HEK293 (cell line): ENCODE measurements around the gene B3GNT9.

ENCODE experiments used
- CTCF ChIA-PET: fragments of 350-600 bp; formaldehyde crosslinking; extraction: SDS; loops from one replicate; lab custom pipeline; 2021; ENCODE audit warnings: antibody characterized with exemption; lab: Yijun Ruan, JAX
- POLR2A ChIA-PET: fragments of 300-600 bp; formaldehyde crosslinking; extraction: SDS; loops from one replicate; lab custom pipeline; 2020; ENCODE audit warnings: antibody characterized with exemption, inconsistent platforms; lab: Yijun Ruan, JAX
- H3K27ac ChIP-seq: fragments of 200-500 bp; sonication (Bioruptor generic); 2 replicates; pipeline ENCODE4 v1.5.1; 2014; ENCODE audit warnings: low read depth, low read length, control low read depth, inconsistent platforms; ENCODE audit errors: extremely low read depth
- H3K36me3 ChIP-seq, 2 experiments: fragments of 200-500 bp in 1 of 2; sonication (Bioruptor generic) in 1 of 2; 1 replicate in 1 of 2; 2 replicates in 1 of 2; pipeline ENCODE4 v1.5.1; 2014 to 2017; ENCODE audit warnings: inconsistent platforms in 2 of 2, low read length in 2 of 2; ENCODE audit not compliant: control insufficient read depth in 2 of 2, insufficient read depth in 1 of 2
- H3K4me1 ChIP-seq: fragments of 200-500 bp; sonication (Bioruptor generic); 2 replicates; pipeline ENCODE4 v1.5.1; 2014; ENCODE audit warnings: mild to moderate bottlenecking, low read length, inconsistent platforms; ENCODE audit not compliant: control insufficient read depth, insufficient read depth
- H3K4me3 ChIP-seq: 2 replicates; pipeline ENCODE4 v1.5.1; 2011; ENCODE audit warnings: low read depth, mild to moderate bottlenecking, control low read depth, low read length, moderate library complexity
- H3K9me3 ChIP-seq: fragments of 200-500 bp; sonication (Bioruptor generic); 2 replicates; pipeline ENCODE4 v1.5.1; 2014; ENCODE audit warnings: low read depth, low read length, inconsistent platforms; ENCODE audit not compliant: control insufficient read depth, insufficient read depth
- MEIS1 ChIP-seq: sonication (generic); formaldehyde crosslinking; IDR thresholded peaks from 2 replicates; pipeline ENCODE4 v1.8.1; 2022; ENCODE audit warnings: missing genetic modification reagents, mild to moderate bottlenecking, borderline replicate concordance
- OSR2 ChIP-seq: fragments of 450-650 bp; formaldehyde crosslinking; IDR thresholded peaks from 2 replicates; pipeline ENCODE4 v1.5.1; 2016; ENCODE audit warnings: missing biosample characterization, missing genetic modification characterization
- ZBTB17 ChIP-seq: fragments of 450-650 bp; formaldehyde crosslinking; IDR thresholded peaks from 2 replicates; pipeline ENCODE4 v1.5.1; 2016; ENCODE audit warnings: missing biosample characterization, missing genetic modification characterization
- ZNF473 ChIP-seq: fragments of 450-650 bp; formaldehyde crosslinking; IDR thresholded peaks from 2 replicates; pipeline ENCODE4 v1.5.1; 2017; ENCODE audit warnings: missing biosample characterization, missing genetic modification characterization
- ZNF48 ChIP-seq: fragments of 450-650 bp; formaldehyde crosslinking; IDR thresholded peaks from 2 replicates; pipeline ENCODE4 v1.5.1; 2016; ENCODE audit warnings: missing biosample characterization, missing genetic modification characterization
- ZNF521 ChIP-seq: fragments of 450-650 bp; formaldehyde crosslinking; IDR thresholded peaks from 2 replicates; pipeline ENCODE4 v1.5.1; 2017; ENCODE audit warnings: missing biosample characterization, mild to moderate bottlenecking, missing genetic modification characterization
- ZNF558 ChIP-seq: fragments of 450-650 bp; formaldehyde crosslinking; IDR thresholded peaks from 2 replicates; pipeline ENCODE4 v1.5.1; 2016; ENCODE audit warnings: missing biosample characterization, missing genetic modification characterization
- ZNF768 ChIP-seq: fragments of 450-650 bp; formaldehyde crosslinking; IDR thresholded peaks from 2 replicates; pipeline ENCODE4 v1.5.1; 2018; ENCODE audit warnings: missing biosample characterization, mild to moderate bottlenecking, missing genetic modification characterization
- TF ChIP-seq, protein P1 (sequence below): sonication (generic); formaldehyde crosslinking; IDR thresholded peaks from 2 replicates; pipeline ENCODE4 v1.8.1; 2022; ENCODE audit warnings: mild to moderate bottlenecking, moderate library complexity, missing genetic modification reagents
- TF ChIP-seq, protein P2 (sequence below): fragments of 450-650 bp; formaldehyde crosslinking; IDR thresholded peaks from 2 replicates; pipeline ENCODE4 v1.5.1; 2017; ENCODE audit warnings: missing biosample characterization, missing genetic modification characterization
- TF ChIP-seq, protein P3 (sequence below): fragments of 450-650 bp; formaldehyde crosslinking; IDR thresholded peaks from 2 replicates; pipeline ENCODE4 v1.5.1; 2016; ENCODE audit warnings: missing biosample characterization, missing genetic modification characterization
- TF ChIP-seq, protein P4 (sequence below): fragments of 450-650 bp; formaldehyde crosslinking; IDR thresholded peaks from 2 replicates; pipeline ENCODE4 v1.5.1; 2016; ENCODE audit warnings: missing biosample characterization, missing genetic modification characterization
- TF ChIP-seq, protein P5 (sequence below): fragments of 450-650 bp; formaldehyde crosslinking; IDR thresholded peaks from 2 replicates; pipeline ENCODE4 v1.5.1; 2016; ENCODE audit warnings: missing biosample characterization, missing genetic modification characterization
- TF ChIP-seq, protein P6 (sequence below): fragments of 450-650 bp; formaldehyde crosslinking; IDR thresholded peaks from 2 replicates; pipeline ENCODE4 v1.5.1; 2017; ENCODE audit warnings: missing biosample characterization, missing genetic modification characterization
- TF ChIP-seq, protein P7 (sequence below): fragments of 450-650 bp; formaldehyde crosslinking; IDR thresholded peaks from 2 replicates; pipeline ENCODE4 v1.5.0; 2017; ENCODE audit warnings: missing biosample characterization, missing genetic modification characterization, borderline replicate concordance

The B3GNT9 gene

DNA sequence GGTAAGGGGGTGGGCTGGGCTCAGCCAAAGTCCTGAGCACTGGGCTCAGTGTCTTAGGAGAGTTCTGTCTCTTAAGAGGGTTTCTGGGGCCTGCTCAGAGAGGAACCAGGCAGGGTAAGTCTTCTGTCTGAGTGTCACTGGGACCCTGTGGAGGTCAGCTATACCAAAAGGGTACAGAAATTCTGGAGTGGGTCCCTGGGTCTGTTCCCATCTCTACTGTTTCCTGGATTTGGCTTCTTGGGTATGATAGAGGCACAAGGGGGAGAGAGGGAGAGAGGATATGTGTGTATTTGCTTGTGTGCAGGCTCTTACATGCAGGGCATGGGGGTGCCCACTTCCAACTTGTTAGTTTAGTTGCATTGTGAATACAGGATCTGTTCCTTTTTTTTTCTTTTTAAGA, 42.7 kb upstream of the B3GNT9 start:
- peaks cover 7% of the 10 kb centered on the region for H3K4me1 ChIP-seq
- no peaks in the 10 kb centered on the region for H3K9me3 ChIP-seq
- CTCF ChIA-PET, result interaction anchor here (1.5 to 1.6 kb wide), 2 partner anchors 53 to 67 kb away, joined by 3 to 6 read pairs; no protein-coding TSS in a partner anchor
- no peak overlapping the region for H3K27ac ChIP-seq
- TF ChIP-seq, protein P1, sequence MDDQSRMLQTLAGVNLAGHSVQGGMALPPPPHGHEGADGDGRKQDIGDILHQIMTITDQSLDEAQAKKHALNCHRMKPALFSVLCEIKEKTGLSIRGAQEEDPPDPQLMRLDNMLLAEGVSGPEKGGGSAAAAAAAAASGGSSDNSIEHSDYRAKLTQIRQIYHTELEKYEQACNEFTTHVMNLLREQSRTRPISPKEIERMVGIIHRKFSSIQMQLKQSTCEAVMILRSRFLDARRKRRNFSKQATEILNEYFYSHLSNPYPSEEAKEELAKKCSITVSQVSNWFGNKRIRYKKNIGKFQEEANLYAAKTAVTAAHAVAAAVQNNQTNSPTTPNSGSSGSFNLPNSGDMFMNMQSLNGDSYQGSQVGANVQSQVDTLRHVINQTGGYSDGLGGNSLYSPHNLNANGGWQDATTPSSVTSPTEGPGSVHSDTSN (CRISPR knock-in tag), result no peak
- TF ChIP-seq MEIS1 (CRISPR knock-in tag), result no peak
- no peak for TF ChIP-seq ZNF48 (tag by site-specific recombination)
- TF ChIP-seq, protein P2, sequence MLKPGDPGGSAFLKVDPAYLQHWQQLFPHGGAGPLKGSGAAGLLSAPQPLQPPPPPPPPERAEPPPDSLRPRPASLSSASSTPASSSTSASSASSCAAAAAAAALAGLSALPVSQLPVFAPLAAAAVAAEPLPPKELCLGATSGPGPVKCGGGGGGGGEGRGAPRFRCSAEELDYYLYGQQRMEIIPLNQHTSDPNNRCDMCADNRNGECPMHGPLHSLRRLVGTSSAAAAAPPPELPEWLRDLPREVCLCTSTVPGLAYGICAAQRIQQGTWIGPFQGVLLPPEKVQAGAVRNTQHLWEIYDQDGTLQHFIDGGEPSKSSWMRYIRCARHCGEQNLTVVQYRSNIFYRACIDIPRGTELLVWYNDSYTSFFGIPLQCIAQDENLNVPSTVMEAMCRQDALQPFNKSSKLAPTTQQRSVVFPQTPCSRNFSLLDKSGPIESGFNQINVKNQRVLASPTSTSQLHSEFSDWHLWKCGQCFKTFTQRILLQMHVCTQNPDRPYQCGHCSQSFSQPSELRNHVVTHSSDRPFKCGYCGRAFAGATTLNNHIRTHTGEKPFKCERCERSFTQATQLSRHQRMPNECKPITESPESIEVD, result no peak
- TF ChIP-seq ZNF473 (tag by site-specific recombination), result no peak
- no peak for TF ChIP-seq ZNF768
- TF ChIP-seq, protein P3, sequence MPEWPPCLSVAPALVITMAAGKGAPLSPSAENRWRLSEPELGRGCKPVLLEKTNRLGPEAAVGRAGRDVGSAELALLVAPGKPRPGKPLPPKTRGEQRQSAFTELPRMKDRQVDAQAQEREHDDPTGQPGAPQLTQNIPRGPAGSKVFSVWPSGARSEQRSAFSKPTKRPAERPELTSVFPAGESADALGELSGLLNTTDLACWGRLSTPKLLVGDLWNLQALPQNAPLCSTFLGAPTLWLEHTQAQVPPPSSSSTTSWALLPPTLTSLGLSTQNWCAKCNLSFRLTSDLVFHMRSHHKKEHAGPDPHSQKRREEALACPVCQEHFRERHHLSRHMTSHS (tag by site-specific recombination), result no peak
- TF ChIP-seq, protein P4, sequence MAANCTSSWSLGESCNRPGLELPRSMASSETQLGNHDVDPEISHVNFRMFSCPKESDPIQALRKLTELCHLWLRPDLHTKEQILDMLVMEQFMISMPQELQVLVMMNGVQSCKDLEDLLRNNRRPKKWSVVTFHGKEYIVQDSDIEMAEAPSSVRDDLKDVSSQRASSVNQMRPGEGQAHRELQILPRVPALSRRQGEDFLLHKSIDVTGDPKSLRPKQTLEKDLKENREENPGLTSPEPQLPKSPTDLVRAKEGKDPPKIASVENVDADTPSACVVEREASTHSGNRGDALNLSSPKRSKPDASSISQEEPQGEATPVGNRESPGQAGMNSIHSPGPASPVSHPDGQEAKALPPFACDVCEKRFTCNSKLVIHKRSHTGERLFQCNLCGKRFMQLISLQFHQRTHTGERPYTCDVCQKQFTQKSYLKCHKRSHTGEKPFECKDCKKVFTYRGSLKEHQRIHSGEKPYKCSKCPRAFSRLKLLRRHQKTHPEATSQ (tag by site-specific recombination), result no peak
- no peak for TF ChIP-seq ZNF558 (tag by site-specific recombination)
- TF ChIP-seq, protein P5, sequence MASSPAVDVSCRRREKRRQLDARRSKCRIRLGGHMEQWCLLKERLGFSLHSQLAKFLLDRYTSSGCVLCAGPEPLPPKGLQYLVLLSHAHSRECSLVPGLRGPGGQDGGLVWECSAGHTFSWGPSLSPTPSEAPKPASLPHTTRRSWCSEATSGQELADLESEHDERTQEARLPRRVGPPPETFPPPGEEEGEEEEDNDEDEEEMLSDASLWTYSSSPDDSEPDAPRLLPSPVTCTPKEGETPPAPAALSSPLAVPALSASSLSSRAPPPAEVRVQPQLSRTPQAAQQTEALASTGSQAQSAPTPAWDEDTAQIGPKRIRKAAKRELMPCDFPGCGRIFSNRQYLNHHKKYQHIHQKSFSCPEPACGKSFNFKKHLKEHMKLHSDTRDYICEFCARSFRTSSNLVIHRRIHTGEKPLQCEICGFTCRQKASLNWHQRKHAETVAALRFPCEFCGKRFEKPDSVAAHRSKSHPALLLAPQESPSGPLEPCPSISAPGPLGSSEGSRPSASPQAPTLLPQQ (tag by site-specific recombination), result no peak
- TF ChIP-seq ZBTB17 (tag by site-specific recombination), result no peak
- no peak for TF ChIP-seq OSR2 (tag by site-specific recombination)
- TF ChIP-seq, protein P6, sequence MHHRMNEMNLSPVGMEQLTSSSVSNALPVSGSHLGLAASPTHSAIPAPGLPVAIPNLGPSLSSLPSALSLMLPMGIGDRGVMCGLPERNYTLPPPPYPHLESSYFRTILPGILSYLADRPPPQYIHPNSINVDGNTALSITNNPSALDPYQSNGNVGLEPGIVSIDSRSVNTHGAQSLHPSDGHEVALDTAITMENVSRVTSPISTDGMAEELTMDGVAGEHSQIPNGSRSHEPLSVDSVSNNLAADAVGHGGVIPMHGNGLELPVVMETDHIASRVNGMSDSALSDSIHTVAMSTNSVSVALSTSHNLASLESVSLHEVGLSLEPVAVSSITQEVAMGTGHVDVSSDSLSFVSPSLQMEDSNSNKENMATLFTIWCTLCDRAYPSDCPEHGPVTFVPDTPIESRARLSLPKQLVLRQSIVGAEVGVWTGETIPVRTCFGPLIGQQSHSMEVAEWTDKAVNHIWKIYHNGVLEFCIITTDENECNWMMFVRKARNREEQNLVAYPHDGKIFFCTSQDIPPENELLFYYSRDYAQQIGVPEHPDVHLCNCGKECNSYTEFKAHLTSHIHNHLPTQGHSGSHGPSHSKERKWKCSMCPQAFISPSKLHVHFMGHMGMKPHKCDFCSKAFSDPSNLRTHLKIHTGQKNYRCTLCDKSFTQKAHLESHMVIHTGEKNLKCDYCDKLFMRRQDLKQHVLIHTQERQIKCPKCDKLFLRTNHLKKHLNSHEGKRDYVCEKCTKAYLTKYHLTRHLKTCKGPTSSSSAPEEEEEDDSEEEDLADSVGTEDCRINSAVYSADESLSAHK (tag by site-specific recombination), result no peak
- TF ChIP-seq ZNF521 (tag by site-specific recombination), result no peak
- TF ChIP-seq, protein P7, sequence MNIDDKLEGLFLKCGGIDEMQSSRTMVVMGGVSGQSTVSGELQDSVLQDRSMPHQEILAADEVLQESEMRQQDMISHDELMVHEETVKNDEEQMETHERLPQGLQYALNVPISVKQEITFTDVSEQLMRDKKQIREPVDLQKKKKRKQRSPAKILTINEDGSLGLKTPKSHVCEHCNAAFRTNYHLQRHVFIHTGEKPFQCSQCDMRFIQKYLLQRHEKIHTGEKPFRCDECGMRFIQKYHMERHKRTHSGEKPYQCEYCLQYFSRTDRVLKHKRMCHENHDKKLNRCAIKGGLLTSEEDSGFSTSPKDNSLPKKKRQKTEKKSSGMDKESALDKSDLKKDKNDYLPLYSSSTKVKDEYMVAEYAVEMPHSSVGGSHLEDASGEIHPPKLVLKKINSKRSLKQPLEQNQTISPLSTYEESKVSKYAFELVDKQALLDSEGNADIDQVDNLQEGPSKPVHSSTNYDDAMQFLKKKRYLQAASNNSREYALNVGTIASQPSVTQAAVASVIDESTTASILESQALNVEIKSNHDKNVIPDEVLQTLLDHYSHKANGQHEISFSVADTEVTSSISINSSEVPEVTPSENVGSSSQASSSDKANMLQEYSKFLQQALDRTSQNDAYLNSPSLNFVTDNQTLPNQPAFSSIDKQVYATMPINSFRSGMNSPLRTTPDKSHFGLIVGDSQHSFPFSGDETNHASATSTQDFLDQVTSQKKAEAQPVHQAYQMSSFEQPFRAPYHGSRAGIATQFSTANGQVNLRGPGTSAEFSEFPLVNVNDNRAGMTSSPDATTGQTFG, result no peak
- TF ChIP-seq, all 188 proteins: peak for 0
- Histone ChIP-seq H3K4me3 (no peak overlapping the region), H3K36me3 (peaks cover 7 to 58% of the 10 kb centered on the region in 2 experiments; a peak in 2 of 3 replicates)
- POLR2A ChIA-PET, result interaction anchor here (1.3 to 1.7 kb wide), 4 partner anchors 8 to 17 kb away, joined by 4 to 5 read pairs (median 4); no protein-coding TSS in a partner anchor
